ENCODE measurements around the gene SMR3B. TPM values are rescaled to one million over a fixed set of nuclear protein-coding genes. Genes with fewer than 3 reads are reported as not detected.

The SMR3B gene
- polyA plus RNA-seq, 1 experiment: not detected

GRCh38 chr4:70437197-70437596, 54.3 kb downstream of the SMR3B start:
- POLR2A ChIA-PET: no interaction called here
- no peak for TF ChIP-seq CTCF (IDR thresholded peaks at IDR 0.05; ENCODE audit: low read depth, low read length)
- CTCF ChIA-PET: no interaction called here
- Histone ChIP-seq H3K4me3 (ENCODE audit: low read depth, low read length) (no peak overlapping the region), H3K27ac (ENCODE audit: low read depth, low read length) (no peak overlapping the region), H3K27me3 (ENCODE audit: control insufficient read depth, insufficient read depth, low read length) (no peaks in the 10 kb centered on the region), H3K9me3 (ENCODE audit: control insufficient read depth, insufficient read depth, low read length) (no peaks in the 10 kb centered on the region)
- DNase-seq (ENCODE audit: low read depth, low spot score): no peak

Other genes starting within 250 kb of the SMR3B start
- gene PRR27, start 228.9 kb upstream of the SMR3B start, polyA plus RNA-seq (2011; rRNA removed): not detected in 2 replicates
- not detected in 2 replicates for gene ODAM, start 187.4 kb upstream of the SMR3B start, polyA plus RNA-seq (2011; rRNA removed)
- not detected in 2 replicates for gene FDCSP, start 157.0 kb upstream of the SMR3B start, polyA plus RNA-seq (2011; rRNA removed)
- gene CSN3, start 140.5 kb upstream of the SMR3B start, polyA plus RNA-seq (2011; rRNA removed): not detected in 2 replicates
- gene CABS1, start 48.1 kb upstream of the SMR3B start, polyA plus RNA-seq (2011; rRNA removed): not detected in 2 replicates
- gene SMR3A, start 22.4 kb upstream of the SMR3B start, polyA plus RNA-seq (2011; rRNA removed): not detected in 2 replicates
- not detected in 2 replicates for gene OPRPN, start 14.8 kb downstream of the SMR3B start, polyA plus RNA-seq (2011; rRNA removed)
- not detected in 2 replicates for gene MUC7, start 89.1 kb downstream of the SMR3B start, polyA plus RNA-seq (2011; rRNA removed)
- not detected in 2 replicates for gene AMTN, start 135.4 kb downstream of the SMR3B start, polyA plus RNA-seq (2011; rRNA removed)
- gene AMBN, start 209.1 kb downstream of the SMR3B start, polyA plus RNA-seq (2011; rRNA removed): not detected in 2 replicates
- gene ENAM, start 245.6 kb downstream of the SMR3B start, polyA plus RNA-seq (2011; rRNA removed): 0.05 and 0.14 TPM in 2 replicates

Measured in AG04450 (cell line).